Karpas-422 (cell line): ENCODE measurements around the gene TBL3. TPM values are rescaled to one million over a fixed set of nuclear protein-coding genes. Genes with fewer than 3 reads are reported as not detected.

Experiments used
- DNase-seq: peaks from one replicate; pipeline ENCODE4 v3.0.0-alpha.2; 2015
- H2AFZ ChIP-seq: fragments of 200-600 bp; sonication (generic); 2 replicates; pipeline ENCODE4 v1.6.1; 2014; ENCODE audit warnings: antibody characterized with exemption, low read length, mixed read lengths
- H3K27ac ChIP-seq: fragments of 200-600 bp; sonication (generic); 2 replicates; pipeline ENCODE4 v1.5.1; 2014; ENCODE audit warnings: mild to moderate bottlenecking, low read length, moderate library complexity
- H3K27me3 ChIP-seq: fragments of 200-600 bp; sonication (generic); 2 replicates; pipeline ENCODE4 v1.6.1; 2014; ENCODE audit warnings: low read length, mixed read lengths
- H3K36me3 ChIP-seq: fragments of 200-600 bp; sonication (generic); 2 replicates; pipeline ENCODE4 v1.6.1; 2014; ENCODE audit warnings: low read length, mixed read lengths; ENCODE audit not compliant: insufficient read depth
- H3K4me1 ChIP-seq: fragments of 200-600 bp; sonication (generic); 2 replicates; pipeline ENCODE4 v1.6.1; 2014; ENCODE audit warnings: mild to moderate bottlenecking, low read length, mixed read lengths
- H3K4me2 ChIP-seq: fragments of 200-600 bp; sonication (generic); 2 replicates; pipeline ENCODE4 v1.6.1; 2014; ENCODE audit warnings: low read length, low read depth, mild to moderate bottlenecking; ENCODE audit not compliant: poor library complexity, severe bottlenecking
- H3K4me3 ChIP-seq: fragments of 200-600 bp; sonication (generic); 2 replicates; pipeline ENCODE4 v1.5.1; 2014; ENCODE audit warnings: mild to moderate bottlenecking, antibody characterized with exemption, low read length, mixed read lengths
- H3K79me2 ChIP-seq: fragments of 200-600 bp; sonication (generic); 2 replicates; pipeline ENCODE4 v1.6.1; 2014; ENCODE audit warnings: mild to moderate bottlenecking, low read length, mixed read lengths
- H3K9ac ChIP-seq: fragments of 200-600 bp; sonication (generic); 2 replicates; pipeline ENCODE4 v1.6.0; 2014; ENCODE audit warnings: low read length
- H3K9me2 ChIP-seq: fragments of 200-600 bp; sonication (generic), shearing (Covaris generic); replicated peaks from 2 replicates; pipeline ENCODE4 v1.6.0; 2014; ENCODE audit warnings: mild to moderate bottlenecking, low read length, moderate library complexity; ENCODE audit not compliant: insufficient read depth
- H3K9me3 ChIP-seq: fragments of 300-700, 200-600 bp; sonication (generic); 2 replicates; pipeline ENCODE4 v1.6.1; 2014; ENCODE audit warnings: low read length, mixed read lengths
- H4K20me1 ChIP-seq: fragments of 200-600 bp; sonication (generic); 2 replicates; pipeline ENCODE4 v1.6.1; 2014; ENCODE audit warnings: mild to moderate bottlenecking, antibody characterized with exemption, low read length, low read depth; ENCODE audit not compliant: insufficient read depth
- total RNA-seq: library from RNA; depleted of rRNA; stranded (reverse); fragments of >200 nt; shearing (Covaris generic); gene quantifications from 2 replicates; pipeline ENCODE4 v1.2.3, GENCODE V29; 2014; ENCODE audit warnings: low replicate concordance

TBL3 gene
- total RNA-seq, 1 experiment from 2014 or later = 25.4 TPM

DNA sequence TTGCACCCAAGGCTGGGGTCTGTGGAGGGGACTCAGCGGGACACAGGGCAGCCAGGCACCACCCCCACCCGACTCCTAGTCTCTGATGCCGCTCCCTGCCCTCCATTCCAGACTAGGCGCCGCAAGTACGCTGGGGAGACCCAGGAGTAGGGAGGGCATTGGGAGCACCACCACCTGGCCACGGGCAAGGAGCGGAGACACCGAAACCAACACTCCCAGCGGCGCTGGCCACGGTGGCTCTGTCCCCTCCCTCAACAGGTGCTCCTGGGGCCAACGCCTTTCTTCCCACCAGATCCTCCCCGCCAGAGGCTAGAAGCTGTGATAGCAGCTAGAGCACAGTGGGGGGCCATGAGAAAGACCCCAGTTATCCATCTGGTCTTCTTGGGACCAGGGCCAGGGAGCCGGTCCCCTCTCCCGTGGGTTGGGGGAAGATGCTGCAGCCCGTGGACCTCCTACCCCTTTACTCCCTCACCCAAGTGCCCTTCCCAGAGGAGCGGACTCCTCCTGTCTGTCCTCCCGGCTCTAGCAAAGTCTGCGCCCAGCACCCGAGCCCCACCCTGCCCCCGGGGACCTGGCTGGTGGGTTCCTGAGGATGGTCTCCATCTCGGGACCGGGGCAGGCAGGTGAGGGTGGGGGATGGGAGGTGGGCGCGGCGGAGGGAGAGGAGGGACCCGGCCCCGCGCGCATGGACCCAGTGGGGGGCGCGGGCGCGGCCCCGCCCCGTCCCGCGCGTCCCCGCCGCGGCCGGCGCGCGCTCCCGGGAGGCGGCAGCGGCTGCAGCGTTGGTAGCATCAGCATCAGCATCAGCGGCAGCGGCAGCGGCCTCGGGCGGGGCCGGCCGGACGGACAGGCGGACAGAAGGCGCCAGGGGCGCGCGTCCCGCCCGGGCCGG, 17.6 kb downstream of the TBL3 start, which contains the start of gene SYNGR3:
Gene SYNGR3, plus strand, starts transcription at position 762 of the 892 bp plus-strand sequence. CDS start 133 bp downstream, outside the sequence.
- no peaks in the 10 kb centered on the region for H4K20me1 ChIP-seq
- peaks cover 33% of the 10 kb centered on the region for H3K4me1 ChIP-seq
- H3K4me3 ChIP-seq = peak within 1 kb of the TSS; percentile 74
- H3K79me2 ChIP-seq = peaks cover 10% of the 10 kb centered on the region
- peak within 1 kb of the TSS; percentile 67; the same call in 1 of the 2 replicates for H2AFZ ChIP-seq
- H3K27me3 ChIP-seq = no peaks in the 10 kb centered on the region
- peak within 1 kb of the TSS; percentile 89 for H3K4me2 ChIP-seq
- no peaks in the 10 kb centered on the region for H3K9me3 ChIP-seq
- peak; percentile 71 for DNase-seq
- no peaks in the 10 kb centered on the region for H3K36me3 ChIP-seq
- no peak within 1 kb of the TSS for H3K27ac ChIP-seq
- peak within 1 kb of the TSS; percentile 68 for H3K9ac ChIP-seq
- no peaks in the 10 kb centered on the region for H3K9me2 ChIP-seq

DNA sequence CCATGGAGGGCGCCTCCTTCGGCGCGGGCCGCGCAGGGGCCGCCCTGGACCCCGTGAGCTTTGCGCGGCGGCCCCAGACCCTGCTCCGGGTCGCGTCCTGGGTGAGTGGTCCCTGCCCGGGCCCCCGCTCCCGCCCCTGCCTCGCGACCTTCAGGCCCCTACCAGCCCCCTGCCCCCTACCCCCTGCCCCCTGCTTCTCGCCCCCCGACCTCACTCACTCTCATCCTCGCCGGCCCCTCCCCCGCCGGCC, 18.2 kb downstream of the TBL3 start:
- no peak overlapping the region for H3K27ac ChIP-seq
- H3K36me3 ChIP-seq = no peaks in the 10 kb centered on the region
- peaks cover 30% of the 10 kb centered on the region for H3K4me1 ChIP-seq
- no peaks in the 10 kb centered on the region for H4K20me1 ChIP-seq
- H3K4me2 ChIP-seq = peak overlapping the region; percentile 89
- no peaks in the 10 kb centered on the region for H3K9me3 ChIP-seq
- peak overlapping the region; percentile 68 for H3K9ac ChIP-seq
- H3K9me2 ChIP-seq = no peaks in the 10 kb centered on the region
- H2AFZ ChIP-seq = no peak overlapping the region
- DNase-seq = no peak
- H3K27me3 ChIP-seq = no peaks in the 10 kb centered on the region
- peak overlapping the region; percentile 74 for H3K4me3 ChIP-seq
- peaks cover 4% of the 10 kb centered on the region for H3K79me2 ChIP-seq

DNA sequence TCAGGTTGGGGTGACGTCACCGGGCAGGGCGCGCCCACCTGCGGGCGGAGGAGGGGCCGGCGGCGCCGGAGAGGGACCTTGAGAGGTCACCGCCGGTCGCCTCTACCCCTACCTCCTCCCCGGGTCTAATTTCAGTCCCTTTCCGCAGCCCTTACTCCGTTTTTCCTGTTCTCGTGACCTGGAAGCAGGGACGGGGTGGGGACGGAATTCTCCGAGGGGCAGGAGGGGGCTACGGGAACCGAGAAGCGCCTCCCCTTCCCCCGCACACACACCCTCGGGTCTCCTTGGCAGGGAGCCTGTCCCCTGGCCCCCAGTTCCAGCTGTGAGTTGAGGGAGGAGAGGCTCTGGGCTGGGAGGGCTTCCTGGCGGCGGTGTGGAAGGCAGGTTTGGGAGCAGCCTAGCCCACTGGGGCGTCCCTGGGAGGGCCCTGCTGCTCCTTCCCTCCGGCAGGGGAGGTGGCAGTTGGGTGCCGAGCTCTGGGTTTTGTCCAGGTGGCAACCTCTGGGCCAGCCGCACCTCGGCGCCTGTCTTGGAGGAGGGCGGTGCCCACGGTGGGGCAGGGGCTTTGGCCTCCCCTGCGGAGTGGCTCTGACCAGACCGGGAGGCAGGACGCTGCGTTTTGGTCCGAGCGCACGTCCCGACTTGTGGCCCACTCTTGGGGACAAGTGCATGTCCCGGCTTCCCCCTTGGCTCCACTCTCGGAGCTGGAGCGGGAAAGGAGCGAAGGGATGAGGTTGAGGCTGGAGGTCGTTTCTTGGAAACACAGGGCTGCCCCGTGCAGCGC, 18.7 kb downstream of the TBL3 start:
- DNase-seq = peak; percentile 79
- Histone ChIP-seq H3K9ac (peak overlapping the region; percentile 68), H3K4me3 (peak overlapping the region; percentile 74), H3K36me3 (no peaks in the 10 kb centered on the region), H3K9me3 (no peaks in the 10 kb centered on the region), H3K27me3 (no peaks in the 10 kb centered on the region), H2AFZ (peak overlapping the region; percentile 67; the same call in 1 of the 2 replicates), H3K27ac (no peak overlapping the region), H3K4me2 (peak overlapping the region; percentile 89), H3K9me2 (no peaks in the 10 kb centered on the region), H4K20me1 (no peaks in the 10 kb centered on the region), H3K79me2 (no peaks in the 10 kb centered on the region), H3K4me1 (peaks cover 25% of the 10 kb centered on the region)

DNA sequence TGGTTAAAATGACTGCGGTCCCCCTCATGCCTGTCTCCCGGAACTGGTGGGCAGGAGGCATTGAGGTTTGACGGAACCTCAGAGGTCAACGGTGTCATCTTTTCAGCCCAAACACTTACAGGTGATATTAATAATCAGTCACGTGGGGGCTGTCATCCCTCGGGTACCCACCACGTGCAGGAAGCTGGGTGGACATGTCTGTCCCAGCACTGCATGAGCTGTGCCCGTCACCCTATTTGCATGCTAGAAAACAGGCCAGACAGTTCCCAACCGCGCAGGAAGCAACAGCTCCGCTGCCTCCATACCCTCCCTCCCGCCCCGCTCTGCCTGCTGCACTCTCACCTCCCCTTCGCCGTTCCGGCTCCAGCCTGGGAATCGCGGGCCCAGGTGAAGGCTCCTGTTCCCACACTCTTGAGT, 19.3 kb downstream of the TBL3 start:
- Histone ChIP-seq H2AFZ (peak overlapping the region; percentile 67; the same call in 1 of the 2 replicates), H3K9me3 (no peaks in the 10 kb centered on the region), H3K27me3 (no peaks in the 10 kb centered on the region), H4K20me1 (no peaks in the 10 kb centered on the region), H3K4me2 (peak overlapping the region; percentile 89), H3K4me3 (peak overlapping the region; percentile 74), H3K79me2 (no peaks in the 10 kb centered on the region), H3K36me3 (no peaks in the 10 kb centered on the region), H3K9me2 (no peaks in the 10 kb centered on the region), H3K4me1 (peaks cover 21% of the 10 kb centered on the region), H3K9ac (peak overlapping the region; percentile 68), H3K27ac (peak overlapping the region; percentile 43; the same call in 1 of the 2 replicates)
- DNase-seq = peak; percentile 82

DNA sequence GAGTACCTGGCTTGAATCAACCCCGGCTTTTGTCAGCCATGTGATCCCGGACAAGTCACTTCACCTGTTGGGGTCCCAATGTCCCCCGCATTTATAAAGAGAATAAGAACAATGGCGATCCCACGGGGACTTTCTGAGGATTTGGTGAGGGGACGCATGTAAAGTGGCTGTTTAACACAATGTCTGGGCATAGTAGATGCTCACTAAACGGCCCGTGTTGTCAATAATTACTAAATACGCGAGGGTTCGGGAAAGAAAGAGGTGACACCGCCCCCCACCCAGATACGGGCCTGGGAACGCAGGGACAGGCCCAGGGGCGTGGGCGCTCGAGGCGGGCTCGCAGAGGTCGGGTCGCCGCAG, 19.7 kb downstream of the TBL3 start:
- peak overlapping the region; percentile 89 for H3K4me2 ChIP-seq
- peak overlapping the region; percentile 30; the same call in 1 of the 2 replicates for H2AFZ ChIP-seq

GRCh38 chr16:1991948-1992703, 20.3 kb downstream of the TBL3 start:
- Histone ChIP-seq H3K9me3 (no peaks in the 10 kb centered on the region), H3K36me3 (no peaks in the 10 kb centered on the region; the same call in 1 of the 2 replicates), H3K27me3 (no peaks in the 10 kb centered on the region), H4K20me1 (no peaks in the 10 kb centered on the region), H3K79me2 (no peaks in the 10 kb centered on the region), H3K4me3 (peak overlapping the region; percentile 74; the same call in 1 of the 2 replicates), H3K9ac (peak overlapping the region; percentile 53; the same call in 1 of the 2 replicates), H3K9me2 (no peaks in the 10 kb centered on the region), H3K27ac (no peak overlapping the region), H3K4me2 (peak overlapping the region; percentile 89), H3K4me1 (peaks cover 21% of the 10 kb centered on the region), H2AFZ (peak overlapping the region; percentile 30; the same call in 1 of the 2 replicates)
- peak; percentile 98 for DNase-seq

More for the DNA sequence above, 19.7 kb downstream of the TBL3 start:
- Histone ChIP-seq H3K9ac (peak overlapping the region; percentile 53), H3K4me3 (peak overlapping the region; percentile 74; the same call in 1 of the 2 replicates), H3K4me1 (peaks cover 21% of the 10 kb centered on the region), H3K27ac (peak overlapping the region; percentile 43; the same call in 1 of the 2 replicates), H3K27me3 (no peaks in the 10 kb centered on the region), H3K9me3 (no peaks in the 10 kb centered on the region), H3K36me3 (no peaks in the 10 kb centered on the region), H4K20me1 (no peaks in the 10 kb centered on the region), H3K9me2 (no peaks in the 10 kb centered on the region), H3K79me2 (no peaks in the 10 kb centered on the region)
- no peak for DNase-seq

GRCh38 chr16:1992704-1993317, 21.0 kb downstream of the TBL3 start:
- no peak overlapping the region for H3K27ac ChIP-seq
- DNase-seq = no peak
- H3K4me1 ChIP-seq = peaks cover 21% of the 10 kb centered on the region
- H3K4me2 ChIP-seq = no peak overlapping the region
- no peaks in the 10 kb centered on the region for H3K79me2 ChIP-seq
- no peaks in the 10 kb centered on the region for H4K20me1 ChIP-seq
- no peaks in the 10 kb centered on the region; the same call in 1 of the 2 replicates for H3K36me3 ChIP-seq
- H3K9ac ChIP-seq = no peak overlapping the region
- H3K9me3 ChIP-seq = no peaks in the 10 kb centered on the region
- H3K27me3 ChIP-seq = no peaks in the 10 kb centered on the region
- no peak overlapping the region for H2AFZ ChIP-seq
- H3K9me2 ChIP-seq = no peaks in the 10 kb centered on the region
- H3K4me3 ChIP-seq = no peak overlapping the region
